Loucy (cell line): ENCODE measurements around the gene OR13J1.
A peak's percentile ranks its signal among the peaks of the same experiment; 100 is the strongest.

ENCODE experiments used
- CTCF ChIP-seq: fragments of 200-600 bp; sonication (generic); conservative IDR thresholded peaks from 2 replicates; pipeline ENCODE4 v1.5.1; 2014; ENCODE audit warnings: mild to moderate bottlenecking, antibody characterized with exemption, low read length
- EZH2phosphoT487 ChIP-seq: fragments of 200-600 bp; IDR thresholded peaks from 2 replicates; pipeline ENCODE4 v1.6.1; 2018; ENCODE audit warnings: antibody characterized with exemption, mild to moderate bottlenecking, moderate library complexity, borderline replicate concordance

DNA sequence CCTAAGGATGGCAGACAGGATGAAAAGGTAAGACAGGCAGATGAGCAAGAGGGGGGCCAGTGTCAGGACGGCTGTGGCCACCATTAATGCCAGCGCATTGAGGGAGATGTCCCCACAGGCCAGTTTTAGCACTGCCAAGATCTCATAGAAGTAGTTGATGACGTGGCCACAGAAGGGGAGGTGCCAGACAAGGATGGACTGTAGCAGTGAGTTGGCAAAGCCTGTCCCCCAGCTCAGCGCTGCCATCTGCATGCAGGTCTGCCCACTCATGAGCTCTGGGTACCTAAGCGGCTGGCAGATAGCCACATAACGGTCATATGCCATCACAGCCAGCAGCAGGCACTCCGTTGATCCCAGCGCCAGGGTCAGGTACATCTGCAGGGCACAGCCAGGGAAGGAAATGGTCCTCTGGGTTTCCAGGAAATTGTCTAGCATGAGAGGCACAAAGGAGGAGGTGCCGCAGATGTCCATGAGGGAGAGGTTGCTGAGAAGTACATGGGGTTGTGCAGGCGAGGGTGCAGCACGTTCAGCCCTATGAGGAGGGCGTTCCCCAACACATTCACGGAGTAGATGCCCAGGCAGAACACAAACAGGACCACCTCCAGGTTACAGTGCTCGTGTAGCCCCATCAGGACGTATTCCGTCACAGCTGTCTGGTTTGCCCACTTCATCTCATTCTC lies 10.8 kb downstream of the OR13J1 start:
- TF ChIP-seq CTCF (peak; percentile 41; the same call in 1 of the 2 replicates), EZH2phosphoT487 (no peak)
